HG03139 (cell line): Measurements from ENCODE around the gene CALR3.
"Not testable (repeated sequence)": the region's sequence is repeated elsewhere in the genome, so short reads cannot be mapped to it uniquely, and the experiment has no call there.

Experiments
- ATAC-seq: cut with Tn5 transposase; IDR thresholded peaks from one replicate; pipeline ENCODE4 v1.9.1; 2021; ENCODE audit not compliant: unreplicated experiment

Gene CALR3

GRCh38 chr19:16458391-16459341 lies 37.3 kb downstream of the CALR3 start:
- ATAC-seq, result no peak

GRCh38 chr19:16457954-16458331 lies 38.0 kb downstream of the CALR3 start:
- ATAC-seq, result no peak

GRCh38 chr19:16457195-16457953 lies 38.6 kb downstream of the CALR3 start:
- no peak for ATAC-seq

DNA sequence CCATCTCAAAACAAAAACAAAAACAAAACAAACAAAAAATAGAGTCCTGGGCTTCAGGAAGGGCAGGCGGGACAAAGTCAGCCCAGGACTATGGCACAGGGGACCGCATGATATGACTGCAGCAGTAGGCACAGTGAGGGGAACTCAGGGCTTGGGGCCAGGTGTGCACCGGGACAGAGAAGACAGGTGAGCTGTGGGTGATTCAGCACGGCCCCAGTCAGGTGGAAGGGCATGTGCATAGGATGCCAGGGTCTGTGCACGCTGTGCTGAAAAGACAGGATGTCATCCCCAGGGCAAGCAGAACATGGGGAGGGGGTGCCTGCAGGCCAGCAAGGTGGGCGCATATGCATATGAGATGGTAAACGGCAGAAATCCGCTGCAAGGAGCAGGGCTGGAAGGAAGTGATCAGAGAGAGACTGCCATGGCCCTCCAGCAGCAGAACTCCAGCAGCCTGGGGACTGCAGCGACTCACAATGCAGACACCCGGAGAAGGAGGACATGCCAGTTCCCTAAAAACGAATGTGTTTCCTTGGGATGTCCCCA lies 39.2 kb downstream of the CALR3 start:
- no peak for ATAC-seq

- no peak for ATAC-seq
Observed at GRCh38 chr19:16455489-16455888, 40.5 kb downstream of the CALR3 start.

GRCh38 chr19:16454351-16454918 lies 41.5 kb downstream of the CALR3 start:
- ATAC-seq, result no peak

DNA sequence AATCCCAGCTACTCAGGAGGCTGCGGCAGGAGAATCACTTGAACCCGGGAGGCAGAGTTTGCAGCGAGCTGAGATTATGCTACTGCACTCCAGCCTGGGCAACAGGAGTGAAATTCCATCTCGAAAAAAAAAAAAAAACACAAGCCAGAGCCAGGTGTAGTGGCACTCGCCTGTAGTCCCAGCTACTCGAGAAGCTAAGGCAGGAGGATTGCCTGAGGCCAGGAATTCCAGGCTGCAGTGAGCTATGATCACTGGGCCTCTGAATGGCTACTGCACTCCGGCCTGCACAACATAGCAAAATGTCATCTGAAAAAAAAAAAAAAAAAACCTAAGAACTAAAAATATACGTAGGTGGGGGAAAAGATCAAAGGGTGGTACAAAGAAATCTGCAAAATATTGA lies 43.6 kb downstream of the CALR3 start:
- no peak for ATAC-seq

DNA sequence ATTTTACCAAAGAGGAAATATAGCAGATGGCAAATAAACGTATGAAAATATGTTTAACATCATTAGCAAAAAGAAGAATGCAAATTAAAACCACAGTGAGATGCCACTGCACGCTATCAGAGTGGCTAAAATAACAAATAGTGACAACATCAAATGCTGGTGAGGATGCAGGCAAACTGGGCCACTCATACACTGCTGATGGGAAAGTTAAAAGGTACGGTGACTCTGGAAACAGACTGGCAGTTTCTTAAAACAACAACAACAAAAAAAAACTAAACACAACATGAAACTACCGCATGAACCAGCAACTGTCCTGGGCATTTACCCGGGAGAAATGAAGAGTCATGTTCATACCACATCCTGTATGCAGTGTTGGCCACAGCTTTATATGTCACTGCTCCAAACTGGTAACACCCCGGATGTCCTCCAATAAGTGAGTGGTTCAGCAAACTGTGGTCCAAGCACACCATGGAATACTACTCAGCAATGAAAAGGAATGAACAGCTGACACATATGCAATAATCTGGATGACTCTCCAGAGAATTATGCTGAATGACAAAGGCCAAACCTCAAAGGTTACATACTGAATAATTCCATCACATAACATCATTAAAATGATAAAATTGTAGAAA lies 46.5 kb downstream of the CALR3 start:
- no peak for ATAC-seq

GRCh38 chr19:16448872-16449271 lies 47.1 kb downstream of the CALR3 start:
- ATAC-seq, result not testable (repeated sequence)

DNA sequence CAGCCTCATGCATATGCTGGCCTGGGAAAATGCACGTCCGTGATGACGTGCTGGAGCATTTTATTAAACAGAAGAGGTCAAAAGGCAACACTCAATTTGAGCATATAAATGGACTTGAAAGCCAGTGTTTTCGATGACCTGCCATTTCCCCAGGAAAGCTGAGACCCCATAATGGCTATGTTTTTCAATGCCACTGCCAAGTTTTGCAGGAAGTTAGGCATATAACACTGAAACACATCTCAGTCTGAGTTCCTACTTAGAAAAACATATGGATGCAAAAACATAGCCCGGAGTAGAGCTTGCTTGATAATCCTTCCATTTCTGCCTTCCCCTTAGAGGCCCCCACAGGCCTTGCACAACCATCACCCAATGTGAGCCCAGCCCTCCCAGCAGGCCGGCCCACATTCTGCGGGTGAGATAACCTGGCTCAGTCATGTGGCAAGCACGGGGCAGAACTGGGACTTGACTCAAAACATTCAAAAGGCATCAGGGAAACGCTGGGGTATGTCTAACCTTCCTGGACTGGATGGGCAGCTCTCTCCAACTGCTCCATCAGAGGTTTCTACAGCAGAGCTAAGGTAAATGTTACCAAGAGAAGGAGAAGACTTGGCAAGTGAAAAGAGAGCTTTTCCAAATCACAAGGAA lies 49.1 kb downstream of the CALR3 start:
- ATAC-seq, result no peak

DNA sequence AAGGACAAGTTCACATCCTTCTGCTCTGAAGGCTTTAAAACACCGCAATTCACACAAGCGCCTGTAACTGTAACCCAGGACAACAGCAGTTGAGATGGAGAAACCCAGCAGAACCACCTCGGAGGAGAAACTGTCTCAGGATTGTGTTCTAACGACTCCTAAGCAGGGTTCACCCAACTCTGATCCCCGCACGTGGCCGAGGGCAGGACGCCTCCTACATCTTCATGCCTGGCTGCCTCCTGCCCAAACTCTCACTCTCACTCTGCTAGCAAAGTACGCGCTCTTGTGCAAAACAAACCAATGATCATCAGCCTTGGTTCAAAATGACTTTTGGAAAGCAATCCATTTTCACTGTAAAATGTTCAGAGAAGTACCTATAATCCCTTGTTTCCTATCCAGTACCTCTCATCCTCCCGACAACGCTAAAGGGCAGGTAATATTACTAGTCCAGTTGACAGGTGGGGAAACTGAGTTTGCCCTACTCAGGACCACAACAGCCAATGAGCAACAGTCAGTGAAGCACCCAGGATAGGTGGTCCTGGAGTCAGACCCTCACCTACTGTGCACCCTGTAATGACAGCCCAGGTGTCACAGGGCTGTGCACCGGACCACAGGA lies 49.8 kb downstream of the CALR3 start:
- no peak for ATAC-seq

DNA sequence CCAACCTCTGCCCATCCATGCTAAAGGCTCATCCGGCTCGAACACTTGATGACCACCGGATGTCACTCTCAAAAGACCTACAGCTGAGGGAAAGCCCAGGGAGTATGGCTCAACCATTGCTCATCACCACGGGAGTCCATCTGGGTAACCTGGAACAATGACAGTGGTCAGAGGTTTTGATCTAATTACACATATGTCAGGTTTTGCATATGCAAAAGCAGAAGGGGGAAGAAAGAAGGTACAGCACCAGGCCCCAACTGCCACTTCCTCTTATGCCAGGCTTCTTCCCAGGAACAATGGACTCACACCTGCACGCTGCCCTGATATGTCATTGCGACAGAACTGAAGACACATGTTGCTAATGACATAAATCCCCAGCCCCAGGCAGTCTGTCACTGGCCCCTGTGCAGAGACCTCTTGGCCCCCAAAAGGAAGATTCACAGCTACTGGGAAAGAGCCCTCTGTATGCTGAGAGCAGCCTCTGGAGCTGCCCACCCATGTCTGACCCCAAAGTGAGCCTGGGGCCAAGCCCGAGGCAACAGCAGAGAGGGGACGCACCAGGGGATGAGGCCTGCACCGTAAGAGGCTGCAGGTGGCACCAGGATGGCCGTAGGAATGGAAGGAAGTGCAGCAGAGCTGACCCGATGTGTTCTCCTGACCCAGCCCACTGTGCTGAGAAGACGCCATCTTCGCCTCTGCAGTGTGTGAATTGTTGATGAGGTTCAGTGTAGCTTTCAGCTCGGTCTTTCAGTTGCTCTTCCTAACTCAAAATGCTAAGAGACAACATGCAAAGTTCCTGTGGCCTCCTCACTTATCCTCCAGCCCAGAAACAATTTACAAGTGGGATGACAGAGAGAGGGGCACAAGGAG lies 50.5 kb downstream of the CALR3 start:
- no peak for ATAC-seq

DNA sequence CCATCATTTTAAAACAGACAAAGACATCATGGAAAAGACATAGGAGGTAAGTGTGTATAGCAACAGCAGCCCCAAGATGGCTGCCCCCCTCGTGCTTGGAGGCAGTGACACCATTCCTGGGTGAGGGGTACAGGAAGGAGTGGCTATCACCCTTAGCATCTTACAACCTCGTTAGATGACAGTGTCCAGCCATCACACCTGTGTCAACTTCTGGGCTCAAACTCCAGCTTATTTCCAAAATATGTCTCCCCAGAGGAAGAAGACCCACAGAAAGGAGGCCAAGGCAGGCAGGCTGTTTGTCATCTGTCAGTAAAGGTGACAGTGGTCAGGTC lies 51.7 kb downstream of the CALR3 start:
- ATAC-seq, result no peak

- no peak for ATAC-seq
Observed at GRCh38 chr19:16442386-16443276, 53.3 kb downstream of the CALR3 start.

DNA sequence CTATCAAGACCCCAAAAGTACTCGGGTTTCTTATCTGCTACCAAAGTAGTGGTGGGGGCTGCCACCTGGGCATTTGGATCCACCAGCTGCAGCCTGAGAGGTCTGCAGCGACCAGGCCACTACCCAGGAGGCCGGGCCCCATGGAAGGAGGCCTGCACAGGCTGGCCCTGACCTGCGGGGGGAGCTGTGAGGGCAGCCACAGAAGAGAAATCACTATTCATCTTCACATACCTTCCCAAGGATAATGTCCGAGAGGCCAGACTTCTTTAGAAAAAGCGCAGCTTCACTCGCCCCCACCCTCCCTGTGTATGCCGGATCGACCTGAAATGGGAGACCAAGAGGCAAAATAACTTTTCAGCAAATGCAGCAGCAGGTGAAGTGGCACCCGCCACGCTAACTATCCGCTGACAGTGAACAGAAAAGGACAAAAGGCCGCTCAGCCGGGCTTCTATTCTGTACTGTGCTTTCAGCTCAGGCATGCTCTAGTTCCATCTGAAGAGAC lies 54.3 kb downstream of the CALR3 start:
- ATAC-seq, result no peak

- no peak for ATAC-seq
Observed at GRCh38 chr19:16436780-16437332, 59.1 kb downstream of the CALR3 start.

DNA sequence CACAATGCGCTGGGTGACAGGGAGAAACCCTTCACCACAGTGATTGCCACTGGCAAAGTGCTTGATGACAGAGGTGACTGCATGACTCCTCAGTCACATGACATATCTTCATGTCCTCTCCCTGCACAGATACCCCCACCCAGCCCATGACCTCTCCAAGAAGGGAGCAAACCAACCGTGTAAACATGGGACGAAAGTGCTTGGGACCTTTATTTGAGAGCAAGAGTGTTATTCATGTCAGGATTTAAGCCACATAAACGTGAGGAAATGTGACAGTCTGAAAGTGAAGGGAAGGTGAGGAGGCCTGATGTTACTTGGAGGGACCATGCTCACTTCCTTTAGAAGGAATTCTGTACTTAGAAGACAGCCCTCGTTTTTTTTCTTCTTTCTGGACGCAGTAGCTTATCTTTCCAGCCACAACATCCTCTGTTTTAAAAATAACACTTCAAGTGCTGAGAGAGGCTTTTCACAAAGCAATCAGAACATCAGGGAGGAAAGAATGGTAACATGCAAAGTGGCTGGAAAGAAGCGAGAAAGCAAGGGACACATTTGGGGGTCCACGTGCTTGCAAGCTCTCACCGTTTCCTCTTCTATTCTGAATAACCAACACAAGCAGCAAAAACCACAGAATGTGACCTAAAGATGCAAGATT lies 59.8 kb downstream of the CALR3 start:
- no peak for ATAC-seq
